HG03025 (cell line): Measurements from ENCODE around the gene KPNA1.

Source experiments
- ATAC-seq: cut with Tn5 transposase; IDR thresholded peaks from one replicate; pipeline ENCODE4 v1.9.1; 2021; ENCODE audit warnings: mild to moderate bottlenecking, moderate library complexity; ENCODE audit not compliant: unreplicated experiment, low FRiP score

KPNA1 gene

DNA sequence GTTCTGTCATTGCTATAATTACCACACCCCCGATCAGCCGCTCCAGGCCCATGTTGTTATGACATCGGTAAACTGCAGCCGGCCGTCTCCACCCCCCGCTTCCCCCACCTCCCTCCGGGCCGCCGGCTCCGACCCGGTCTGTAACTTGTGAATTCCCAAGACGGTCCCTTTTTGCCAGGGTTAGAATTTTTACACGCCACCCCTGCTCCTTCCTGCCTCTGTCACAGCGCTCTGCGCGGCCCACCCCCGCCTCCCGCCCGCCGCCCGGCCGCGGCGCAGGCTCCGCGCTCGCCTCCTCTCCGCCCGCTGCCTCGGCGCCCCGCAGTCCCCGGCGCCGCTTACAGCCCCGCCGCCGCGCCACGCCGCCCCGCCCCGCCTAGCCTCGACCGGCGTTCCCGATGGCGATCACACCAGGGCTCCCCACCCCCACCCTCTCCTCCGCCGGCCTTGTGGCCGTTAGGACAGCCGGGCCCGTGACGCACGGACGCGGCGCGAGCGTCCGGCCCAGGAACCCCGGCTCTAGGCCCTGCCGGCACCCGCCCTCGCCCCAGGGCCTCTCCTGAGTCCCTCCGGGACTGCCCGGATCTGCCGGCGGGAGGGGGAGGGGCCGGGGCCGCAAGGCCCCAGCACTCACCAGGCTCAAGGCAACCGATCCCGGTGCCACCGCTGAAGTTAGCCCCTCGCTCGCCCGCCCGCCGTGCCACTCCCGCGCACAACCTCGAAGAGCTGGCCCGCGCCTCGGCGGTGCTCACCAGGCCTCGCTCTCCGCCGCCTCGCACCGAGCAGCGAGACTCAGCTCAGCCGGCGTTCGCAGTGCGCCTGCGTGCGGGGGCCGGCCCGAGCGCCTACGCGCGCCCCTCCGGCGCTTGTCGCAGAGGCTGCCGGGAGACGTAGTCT, at the start of gene KPNA1:
TSS of gene KPNA1 (minus strand) at position 817 of the 897 bp plus-strand sequence. CDS start 18,374 bp downstream, outside the sequence.
- ATAC-seq = peak; percentile 79

- ATAC-seq = peak; percentile 59
Measured at GRCh38 chr3:122564155-122564912, 49.6 kb upstream of the KPNA1 start, which contains the start of the genes DTX3L and PARP9. DTX3L (plus strand) TSS chr3:122564338; CDS start chr3:122564427, 89 bp downstream. PARP9 (minus strand) TSS chr3:122564300; CDS start chr3:122559620, 4,680 bp downstream.

DNA sequence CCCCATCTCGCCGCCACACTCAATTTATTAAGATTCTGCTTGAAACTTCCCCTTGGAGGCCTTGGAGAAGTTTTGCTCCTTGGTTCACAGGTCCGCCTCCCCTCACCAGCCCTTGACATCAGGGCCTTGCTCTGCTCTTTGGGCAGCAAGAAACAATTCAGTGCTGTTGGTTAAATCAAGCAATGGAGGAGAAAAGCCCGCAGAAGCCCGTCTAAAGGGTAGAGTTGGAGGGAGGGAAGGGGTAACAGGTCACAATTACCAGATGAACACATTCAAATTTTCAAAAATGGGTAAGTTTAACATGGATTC, 48.9 kb upstream of the KPNA1 start:
- no peak for ATAC-seq

DNA sequence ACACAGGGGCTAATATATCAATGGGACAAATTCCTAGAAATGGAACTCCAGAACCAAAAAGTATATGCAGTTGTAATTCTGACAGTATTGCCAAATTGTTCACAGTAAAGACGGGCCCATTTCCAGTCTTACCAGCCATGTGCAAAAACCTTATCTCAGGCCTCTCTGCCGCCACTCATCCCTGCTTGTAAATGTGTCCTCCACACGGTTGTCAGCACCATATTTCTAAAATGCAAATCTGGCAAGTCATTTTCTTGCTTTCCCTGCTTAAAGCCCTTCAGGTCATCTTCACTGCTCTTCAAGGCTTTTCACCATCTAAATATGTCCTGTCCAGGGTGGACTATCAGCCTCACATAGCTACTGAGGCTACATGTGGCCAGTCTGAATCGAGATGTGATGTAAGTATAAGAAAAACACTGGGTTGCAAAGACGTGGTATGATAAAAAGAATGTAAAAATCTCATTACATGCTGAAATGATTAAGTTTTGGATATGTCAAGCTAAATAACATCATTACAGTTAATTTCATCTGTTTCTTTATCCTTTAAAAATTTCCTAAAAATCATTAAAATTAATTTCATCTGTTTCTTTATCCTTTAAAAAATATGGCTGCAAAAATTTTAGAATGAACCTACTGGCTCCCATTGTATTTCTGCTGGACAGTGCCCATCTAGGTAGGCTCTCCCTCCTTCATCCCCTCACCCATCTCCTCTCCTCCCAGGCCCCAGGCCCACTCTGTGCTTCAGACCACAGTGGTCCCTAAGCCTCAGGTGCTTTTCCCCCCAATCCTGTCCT, 48.4 kb upstream of the KPNA1 start:
- no peak for ATAC-seq

DNA sequence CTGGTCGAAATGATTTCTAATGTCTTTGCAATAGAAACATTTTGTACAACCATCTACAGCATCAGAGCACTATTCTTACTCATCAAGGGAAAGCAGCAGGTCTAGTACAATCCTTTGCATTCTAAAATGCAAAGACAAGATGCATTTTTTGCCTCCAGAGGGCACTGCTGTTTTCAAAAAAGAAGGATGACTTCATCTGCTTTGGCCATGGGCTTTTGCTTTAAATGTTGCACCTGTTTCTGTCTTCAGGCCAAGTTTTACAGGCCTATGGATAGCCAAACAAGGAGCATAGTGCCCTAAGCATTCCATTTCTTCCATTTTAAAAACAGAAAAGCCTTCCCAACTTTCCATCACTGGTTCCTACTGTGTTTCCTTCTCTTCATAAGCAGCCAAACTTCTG, 45.9 kb upstream of the KPNA1 start:
- ATAC-seq = no peak

GRCh38 chr3:122559906-122560305, 45.2 kb upstream of the KPNA1 start:
- ATAC-seq = no peak

DNA sequence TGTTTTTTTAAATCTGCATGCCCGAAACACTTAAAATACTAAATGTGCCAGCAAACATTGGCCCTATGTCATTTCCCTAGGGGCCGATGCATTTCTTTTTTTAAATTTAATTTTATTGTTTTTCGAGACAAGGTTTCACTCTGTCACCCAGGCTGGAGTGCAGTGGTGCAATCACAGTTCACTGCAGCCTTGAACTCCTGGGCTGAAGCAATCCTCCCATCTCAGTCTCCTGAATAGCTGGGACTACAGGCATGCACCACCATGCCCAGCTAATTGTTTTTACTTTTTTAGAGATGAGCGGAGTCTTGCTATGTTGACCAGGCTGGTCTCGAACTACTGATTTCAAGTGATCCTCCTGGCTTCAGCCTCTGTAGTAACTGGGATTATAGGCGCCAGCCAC, 43.9 kb upstream of the KPNA1 start:
- no peak for ATAC-seq

GRCh38 chr3:122557356-122557755, 42.6 kb upstream of the KPNA1 start:
- no peak for ATAC-seq

DNA sequence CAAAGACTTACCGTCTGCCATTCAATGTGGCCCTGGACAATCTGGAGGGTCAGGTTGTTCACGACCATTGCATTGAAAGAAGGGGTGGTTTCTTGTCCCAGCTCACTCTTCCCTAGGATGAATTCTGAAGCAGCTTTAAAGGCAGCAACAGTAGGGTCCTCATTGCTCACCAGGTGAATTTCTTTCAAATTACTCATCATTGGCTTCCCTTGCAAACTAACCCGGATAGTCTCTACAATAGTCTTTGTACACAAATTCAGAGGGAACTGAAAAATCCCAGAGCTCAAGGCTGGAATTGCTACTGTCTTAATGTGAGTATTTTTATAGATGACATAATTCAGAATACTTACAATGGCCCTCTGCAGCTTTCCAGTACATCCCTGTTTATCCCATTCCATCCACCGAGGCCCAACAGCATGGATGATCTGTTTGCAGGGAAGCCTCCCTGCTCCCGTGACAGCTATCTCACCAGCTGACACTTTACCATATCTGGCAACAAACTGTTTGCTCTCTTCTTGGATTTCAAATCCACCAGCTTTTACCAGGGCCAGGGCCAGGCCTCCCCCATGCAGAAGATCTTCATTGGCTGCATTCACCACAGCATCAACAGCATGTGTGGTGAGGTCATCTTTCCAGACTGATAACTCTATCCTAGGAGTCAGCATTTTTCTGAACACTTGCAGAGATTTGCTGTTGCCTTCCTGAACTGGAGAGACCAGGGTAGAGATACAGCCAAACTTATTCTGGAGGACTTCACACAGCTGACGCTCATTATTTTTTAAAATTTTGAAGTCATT, 40.7 kb upstream of the KPNA1 start:
- no peak for ATAC-seq

DNA sequence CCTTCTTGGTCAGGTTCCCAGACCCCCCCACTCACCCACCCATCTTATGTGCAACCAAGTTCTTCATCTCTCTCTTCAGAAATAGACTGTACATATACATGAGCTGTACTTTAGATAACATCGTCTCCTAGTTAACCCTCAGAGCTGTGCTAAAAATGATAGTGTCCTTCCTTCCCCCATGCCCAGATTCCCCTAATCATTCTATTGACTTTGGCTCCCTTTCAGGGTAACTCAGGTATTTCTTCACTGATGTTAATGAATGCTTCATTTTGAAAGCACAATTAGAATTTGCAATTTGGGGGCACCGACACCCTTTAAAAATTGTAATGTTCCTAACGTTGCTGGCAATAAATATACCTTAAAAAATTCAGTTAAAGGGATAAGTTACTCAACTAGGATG, 38.4 kb upstream of the KPNA1 start:
- no peak for ATAC-seq

DNA sequence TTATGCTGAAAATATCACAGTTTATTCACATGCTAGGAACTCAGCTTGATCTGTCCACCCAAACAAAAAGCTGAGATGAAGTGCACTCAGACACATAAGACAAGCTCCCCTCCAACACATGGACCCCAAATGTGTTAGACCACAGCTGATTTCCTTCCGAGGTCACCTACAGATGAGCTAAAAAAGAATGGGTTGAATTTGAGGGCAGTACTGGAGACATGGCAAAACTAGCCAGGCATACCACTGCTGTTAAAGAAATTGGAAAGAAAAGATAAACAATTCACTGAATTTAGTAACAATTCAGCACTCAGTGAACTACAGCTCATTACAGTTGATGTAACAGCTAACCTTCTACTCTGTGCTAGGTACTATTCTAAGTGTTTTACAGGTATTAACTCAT, 33.9 kb upstream of the KPNA1 start:
- ATAC-seq = no peak

- ATAC-seq = no peak
Measured at GRCh38 chr3:122548076-122548475, 33.3 kb upstream of the KPNA1 start.

- no peak for ATAC-seq
Measured at GRCh38 chr3:122546151-122546550, 31.4 kb upstream of the KPNA1 start.

- ATAC-seq = no peak
Measured at GRCh38 chr3:122538956-122539490, 24.3 kb upstream of the KPNA1 start.

GRCh38 chr3:122536632-122537001, 21.9 kb upstream of the KPNA1 start:
- ATAC-seq = no peak

GRCh38 chr3:122535964-122536631, 21.4 kb upstream of the KPNA1 start:
- no peak for ATAC-seq

DNA sequence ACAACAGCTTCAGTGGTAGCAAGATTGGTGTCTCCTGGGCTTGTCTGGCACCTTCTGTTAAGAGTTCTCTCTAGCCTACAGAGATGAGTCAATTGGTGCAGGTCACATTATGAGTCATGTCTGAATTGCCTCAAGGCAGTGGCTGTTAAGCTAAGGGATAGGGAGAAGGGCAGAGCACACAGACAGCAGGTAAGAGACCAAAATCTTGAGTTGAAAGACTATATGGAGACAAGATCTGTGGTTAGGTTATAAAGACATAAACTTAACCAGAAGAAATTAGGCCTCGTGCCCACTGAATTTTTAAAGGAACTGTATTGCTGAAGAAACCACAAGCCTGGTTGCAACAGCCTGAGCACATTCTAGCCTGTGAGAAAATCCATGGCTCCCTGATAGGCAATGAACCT, 19.2 kb upstream of the KPNA1 start:
- peak; percentile 87 for ATAC-seq

- no peak for ATAC-seq
Measured at GRCh38 chr3:122533480-122533879, 18.7 kb upstream of the KPNA1 start.

DNA sequence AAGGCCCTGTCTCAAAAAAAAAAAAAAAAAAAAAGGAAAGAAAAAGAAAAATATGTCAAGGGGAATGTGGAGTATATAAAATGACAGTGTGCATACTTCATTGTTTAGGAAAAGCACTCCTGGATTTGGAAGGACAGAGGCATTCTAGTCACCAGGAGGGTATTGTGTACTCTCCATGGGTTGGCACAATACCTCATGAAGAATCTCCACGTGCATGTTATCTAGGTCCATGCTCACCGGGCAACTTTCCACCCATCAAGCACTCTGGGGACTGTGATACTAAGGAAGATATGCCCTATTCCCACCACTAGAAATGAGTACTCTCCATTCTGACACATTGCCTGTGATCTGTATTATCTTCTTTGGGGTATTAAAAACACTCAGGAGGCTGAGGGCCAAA, 15.4 kb upstream of the KPNA1 start:
- no peak for ATAC-seq
